HFF-Myc (cell line): Measurements from ENCODE around the gene ATP10A.

Experiments used
- DNase-seq: peaks from one replicate; pipeline ENCODE4 v3.0.0-alpha.2; 2011; ENCODE audit warnings: low read depth; ENCODE audit errors: extremely low read depth
- H3K4me3 ChIP-seq: replicated peaks from 2 replicates; pipeline ENCODE4 v1.5.1; 2011; ENCODE audit warnings: low read depth, mild to moderate bottlenecking, control low read depth, low read length
- CTCF ChIP-seq: IDR thresholded peaks from 2 replicates; pipeline ENCODE4 v1.5.1; 2012; ENCODE audit warnings: mild to moderate bottlenecking, low read depth, low read length, control low read depth; ENCODE audit errors: missing control alignments

ATP10A gene

DNA sequence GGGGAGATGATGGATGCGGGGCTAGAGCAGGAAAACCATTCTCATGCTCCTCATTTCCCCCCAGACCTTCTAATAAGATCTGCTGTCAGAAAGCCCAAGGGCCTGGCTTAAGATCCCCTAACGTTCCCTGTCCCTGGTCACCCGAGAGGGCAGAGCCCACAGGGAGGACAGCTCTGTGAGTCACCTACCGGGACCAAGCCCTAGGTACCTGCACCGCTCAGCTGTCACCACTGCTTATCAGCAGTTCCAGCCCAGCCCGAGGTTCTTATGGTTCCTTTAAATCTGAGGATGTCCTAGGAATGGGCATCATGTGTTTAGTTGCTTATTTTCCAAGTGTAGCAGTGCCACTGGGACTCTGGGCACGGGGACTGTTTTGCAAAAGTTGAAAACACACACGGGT lies 53.0 kb downstream of the ATP10A start:
- DNase-seq = no peak
- H3K4me3 ChIP-seq = no peak overlapping the region
- TF ChIP-seq CTCF = no peak

- no peak for TF ChIP-seq CTCF
- no peak overlapping the region for H3K4me3 ChIP-seq
- no peak for DNase-seq
These were observed 56.1 kb downstream of the ATP10A start for GRCh38 chr15:25807063-25807462.

DNA sequence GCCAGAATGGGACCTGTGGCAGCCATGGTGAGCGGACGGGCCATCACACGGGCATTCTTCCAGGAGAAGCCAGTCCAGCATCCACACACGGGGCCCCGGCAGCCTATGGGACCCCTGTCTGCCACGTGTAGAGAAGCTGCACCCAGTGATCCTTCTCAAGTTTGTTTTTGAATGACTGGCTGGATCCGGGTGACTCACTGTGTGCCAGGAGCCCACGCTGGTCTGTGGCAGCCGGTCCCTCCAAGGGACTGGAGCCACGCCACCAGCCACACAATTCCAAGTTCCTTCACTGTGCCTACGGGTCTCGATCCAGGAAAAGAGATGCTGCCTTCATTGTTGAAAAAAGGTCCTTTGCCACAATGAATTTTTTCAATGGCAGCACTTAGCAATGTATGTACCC lies 58.1 kb downstream of the ATP10A start:
- no peak for DNase-seq
- H3K4me3 ChIP-seq = no peak overlapping the region
- no peak for TF ChIP-seq CTCF

- DNase-seq = no peak
- TF ChIP-seq CTCF = no peak
- H3K4me3 ChIP-seq = no peak overlapping the region
These were observed 58.7 kb downstream of the ATP10A start for GRCh38 chr15:25804451-25804850.

- no peak overlapping the region for H3K4me3 ChIP-seq
- TF ChIP-seq CTCF = no peak
- DNase-seq = no peak
These were observed 59.6 kb downstream of the ATP10A start for GRCh38 chr15:25803541-25803940.

- DNase-seq = no peak
These were observed 60.1 kb downstream of the ATP10A start for GRCh38 chr15:25803036-25803435.

More at GRCh38 chr15:25803036-25803435, 60.1 kb downstream of the ATP10A start:
- no peak for TF ChIP-seq CTCF
- no peak overlapping the region for H3K4me3 ChIP-seq
